GM21447 (cell line): ENCODE results near the gene MRPL20.
"Not testable (repeated sequence)": the region's sequence is repeated elsewhere in the genome, so short reads cannot be mapped to it uniquely, and the experiment has no call there.

Experiments used
- ATAC-seq: cut with Tn5 transposase; IDR thresholded peaks from one replicate; pipeline ENCODE4 v1.9.1; 2021; ENCODE audit not compliant: unreplicated experiment

The MRPL20 gene

GRCh38 chr1:1427106-1427819 is 20.2 kb upstream of the MRPL20 start:
- no peak for ATAC-seq

GRCh38 chr1:1426496-1427105 is 19.5 kb upstream of the MRPL20 start:
- no peak for ATAC-seq

GRCh38 chr1:1425753-1426495 is 18.8 kb upstream of the MRPL20 start:
- no peak for ATAC-seq

GRCh38 chr1:1425426-1425752 is 18.3 kb upstream of the MRPL20 start:
- ATAC-seq: no peak

- ATAC-seq: no peak
Observed at GRCh38 chr1:1424707-1425106, 17.6 kb upstream of the MRPL20 start.

- ATAC-seq: no peak
Observed at GRCh38 chr1:1423245-1423597, 16.1 kb upstream of the MRPL20 start.

- no peak for ATAC-seq
Observed at GRCh38 chr1:1422465-1423244, 15.6 kb upstream of the MRPL20 start.

GRCh38 chr1:1421907-1422464 is 14.9 kb upstream of the MRPL20 start:
- ATAC-seq: no peak

- ATAC-seq: no peak
Observed at GRCh38 chr1:1421147-1421906, 14.2 kb upstream of the MRPL20 start, which contains the start of gene ANKRD65. Gene ANKRD65 (minus strand): TSS chr1:1421276. CDS start chr1:1421005, 271 bp downstream.

GRCh38 chr1:1420654-1421141 is 13.6 kb upstream of the MRPL20 start:
- ATAC-seq: no peak

- no peak for ATAC-seq
Observed at GRCh38 chr1:1419813-1420653, 12.9 kb upstream of the MRPL20 start.

GRCh38 chr1:1419363-1419812 is 12.3 kb upstream of the MRPL20 start:
- ATAC-seq: no peak

GRCh38 chr1:1418464-1419362 is 11.6 kb upstream of the MRPL20 start:
- no peak for ATAC-seq

GRCh38 chr1:1417825-1418463 is 10.9 kb upstream of the MRPL20 start:
- ATAC-seq: not testable (repeated sequence)

- ATAC-seq: not testable (repeated sequence)
Observed at GRCh38 chr1:1417396-1417795, 10.3 kb upstream of the MRPL20 start.

- ATAC-seq: no peak
Observed at GRCh38 chr1:1415751-1416150, 8.7 kb upstream of the MRPL20 start.

GRCh38 chr1:1412311-1412902 is 5.3 kb upstream of the MRPL20 start:
- not testable (repeated sequence) for ATAC-seq
